Activated CD8-positive, alpha-beta T cell treated with anti-CD3 and anti-CD28 coated beads for 36 hours (primary cell): ENCODE data around the gene ZMYND10. TPM values are rescaled to one million over a fixed set of nuclear protein-coding genes. Genes with fewer than 3 reads are reported as not detected.

Source experiments
- ATAC-seq: fragments of 200-7000 bp; cut with Tn5 transposase; one replicate; pipeline ENCODE4 v1.10.0; 2021; ENCODE audit warnings: mild to moderate bottlenecking, moderate library complexity
- CTCF ChIA-PET: fragments of 350-600 bp; sonication (Branson Sonifier 250); formaldehyde crosslinking; loops from one replicate; lab custom pipeline; 2021; ENCODE audit warnings: antibody characterized with exemption; lab: Charles Lee
- POLR2A ChIA-PET: fragments of 350-600 bp; sonication (Branson Sonifier 250); formaldehyde crosslinking; loops from one replicate; lab custom pipeline; 2021; ENCODE audit warnings: antibody characterized with exemption; lab: Charles Lee
- DNase-seq: peaks from one replicate; pipeline ENCODE4 v3.0.0-alpha.2; 2020
- H3K27ac Mint-ChIP-seq: one replicate; pipeline ENCODE4 v1.8.0; 2021; ENCODE audit warnings: mild to moderate bottlenecking, mixed read lengths
- H3K27me3 Mint-ChIP-seq: one replicate; pipeline ENCODE4 v1.8.0; 2021; ENCODE audit warnings: mixed read lengths
- H3K36me3 Mint-ChIP-seq: one replicate; pipeline ENCODE4 v1.8.0; 2021; ENCODE audit warnings: low read depth, mixed read lengths
- H3K4me1 Mint-ChIP-seq: one replicate; pipeline ENCODE4 v1.8.0; 2021; ENCODE audit warnings: low read depth, mixed read lengths
- H3K4me3 Mint-ChIP-seq: one replicate; pipeline ENCODE4 v1.8.0; 2021; ENCODE audit warnings: mild to moderate bottlenecking, moderate library complexity, mixed read lengths
- H3K9me3 Mint-ChIP-seq: one replicate; pipeline ENCODE4 v1.8.0; 2021; ENCODE audit warnings: mixed read lengths
- intact Hi-C: fragments of 100-400 bp; cut with micrococcal nuclease; formaldehyde crosslinking; loops from one replicate; pipeline ENCODE4 v1.10.0; 2022
- total RNA-seq, 2 experiments: library from RNA; stranded (reverse); gene quantifications; one replicate each; pipeline ENCODE4 v1.2.3, GENCODE V29; 2021
- TF ChIP-seq, protein P1 (sequence below): fragments of 200-600 bp; IDR thresholded peaks from one replicate; pipeline ENCODE4 v1.8.0; 2022; ENCODE audit warnings: antibody characterized with exemption, mild to moderate bottlenecking

The ZMYND10 gene
- total RNA-seq, 2 experiments from 2014 or later, result 1.5 to 2.6 TPM

DNA sequence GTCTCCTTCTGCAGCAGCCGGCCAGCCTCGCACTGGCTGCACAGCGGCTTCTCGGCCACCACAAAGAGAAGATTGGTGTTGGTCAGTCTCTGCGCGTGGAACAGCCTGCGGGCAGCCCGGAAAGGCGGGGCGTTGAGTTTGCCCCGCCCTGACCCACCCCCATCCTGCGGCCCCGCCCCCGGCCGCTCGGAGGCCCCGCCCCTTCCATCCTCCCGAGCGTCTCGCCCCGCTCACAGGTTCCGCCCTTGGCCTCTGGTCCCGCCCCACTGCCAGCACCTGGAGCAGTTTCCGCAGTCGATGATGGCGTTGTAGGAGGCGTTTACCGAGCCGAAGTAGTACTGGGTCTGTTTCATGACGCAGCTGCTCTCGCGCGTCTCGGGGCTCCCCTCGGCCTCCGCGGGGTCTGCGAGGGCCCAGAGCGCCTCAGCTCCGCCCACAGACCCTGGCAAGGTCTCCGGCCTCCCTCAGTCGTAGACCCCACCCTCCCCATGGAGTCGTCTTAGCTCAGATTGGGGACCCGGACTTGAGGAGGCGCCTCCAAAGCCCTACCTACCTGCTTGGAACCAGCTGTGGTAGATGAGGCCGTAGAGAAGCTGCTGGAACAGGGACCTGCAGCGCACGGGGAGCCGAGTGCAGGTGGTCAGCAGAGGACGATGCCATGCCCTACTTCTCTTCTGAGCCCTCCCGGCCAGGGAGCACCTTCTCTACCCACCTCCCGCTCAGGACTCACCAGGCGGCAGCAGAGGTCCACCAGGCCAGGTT is 19.7 kb upstream of the ZMYND10 start:
- no peaks in the 10 kb centered on the region for H3K27me3 Mint-ChIP-seq
- TF ChIP-seq, protein P1, sequence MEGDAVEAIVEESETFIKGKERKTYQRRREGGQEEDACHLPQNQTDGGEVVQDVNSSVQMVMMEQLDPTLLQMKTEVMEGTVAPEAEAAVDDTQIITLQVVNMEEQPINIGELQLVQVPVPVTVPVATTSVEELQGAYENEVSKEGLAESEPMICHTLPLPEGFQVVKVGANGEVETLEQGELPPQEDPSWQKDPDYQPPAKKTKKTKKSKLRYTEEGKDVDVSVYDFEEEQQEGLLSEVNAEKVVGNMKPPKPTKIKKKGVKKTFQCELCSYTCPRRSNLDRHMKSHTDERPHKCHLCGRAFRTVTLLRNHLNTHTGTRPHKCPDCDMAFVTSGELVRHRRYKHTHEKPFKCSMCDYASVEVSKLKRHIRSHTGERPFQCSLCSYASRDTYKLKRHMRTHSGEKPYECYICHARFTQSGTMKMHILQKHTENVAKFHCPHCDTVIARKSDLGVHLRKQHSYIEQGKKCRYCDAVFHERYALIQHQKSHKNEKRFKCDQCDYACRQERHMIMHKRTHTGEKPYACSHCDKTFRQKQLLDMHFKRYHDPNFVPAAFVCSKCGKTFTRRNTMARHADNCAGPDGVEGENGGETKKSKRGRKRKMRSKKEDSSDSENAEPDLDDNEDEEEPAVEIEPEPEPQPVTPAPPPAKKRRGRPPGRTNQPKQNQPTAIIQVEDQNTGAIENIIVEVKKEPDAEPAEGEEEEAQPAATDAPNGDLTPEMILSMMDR, result no peak
- intact Hi-C loops, result no loop called here
- peak overlapping the region; percentile 78 for H3K27ac Mint-ChIP-seq
- CTCF ChIA-PET, result interaction anchor here (0.8 to 1.8 kb wide), 7 partner anchors 12 to 185 kb away, joined by 3 to 7 read pairs (median 3); no protein-coding TSS in a partner anchor
- POLR2A ChIA-PET, result interaction anchor here (1.0 to 1.6 kb wide), 5 partner anchors 10 to 204 kb away, joined by 3 to 8 read pairs (median 3); partner anchors contain the start of genes CYB561D2, HEMK1 and NPRL2
- DNase-seq, result peak; percentile 97
- peaks cover 12% of the 10 kb centered on the region for H3K4me1 Mint-ChIP-seq
- peak; percentile 98 for ATAC-seq
- H3K9me3 Mint-ChIP-seq, result no peaks in the 10 kb centered on the region
- no peaks in the 10 kb centered on the region for H3K36me3 Mint-ChIP-seq
- H3K4me3 Mint-ChIP-seq, result peak overlapping the region; percentile 74

DNA sequence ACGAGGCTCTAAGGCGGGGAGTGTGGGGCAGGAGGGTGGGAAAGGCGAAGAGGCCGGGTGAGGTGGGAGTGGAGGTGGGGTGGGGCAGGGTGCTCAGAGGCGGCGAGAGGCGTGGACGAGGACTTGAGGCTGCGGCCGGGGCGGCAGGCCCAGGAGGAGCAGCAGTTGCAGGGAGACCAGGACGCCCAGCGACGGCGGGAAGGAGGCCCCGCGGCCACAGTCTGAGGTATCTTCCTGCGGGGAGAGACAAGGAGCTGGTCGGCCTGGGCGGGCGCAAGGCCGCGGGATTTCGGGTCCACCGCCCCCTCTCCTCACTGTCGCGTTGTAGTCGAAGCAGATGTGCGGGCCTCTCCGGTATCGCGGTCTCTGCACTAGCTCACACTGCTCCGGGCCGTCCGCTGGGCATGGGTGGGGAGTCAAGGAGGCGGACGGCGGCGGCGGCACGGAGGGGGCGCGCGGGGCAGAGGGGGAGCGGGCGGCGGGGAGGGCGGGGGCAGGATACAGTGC is 19.1 kb upstream of the ZMYND10 start:
- ATAC-seq (peak; percentile 26), DNase-seq (no peak)
- CTCF ChIA-PET, result interaction anchor here (1.1 to 1.8 kb wide), 5 partner anchors 12 to 185 kb away, joined by 3 to 7 read pairs (median 3); no protein-coding TSS in a partner anchor
- TF ChIP-seq, protein P1, result no peak
- peaks cover 19% of the 10 kb centered on the region for H3K4me1 Mint-ChIP-seq
- no peaks in the 10 kb centered on the region for H3K9me3 Mint-ChIP-seq
- peak overlapping the region; percentile 74 for H3K4me3 Mint-ChIP-seq
- intact Hi-C loops, result no loop called here
- H3K27me3 Mint-ChIP-seq, result no peaks in the 10 kb centered on the region
- no peaks in the 10 kb centered on the region for H3K36me3 Mint-ChIP-seq
- no peak overlapping the region for H3K27ac Mint-ChIP-seq
- POLR2A ChIA-PET, result interaction anchor here (0.9 to 1.6 kb wide), 6 partner anchors 10 to 205 kb away, joined by 3 to 8 read pairs (median 4); partner anchors contain the start of genes CYB561D2, HEMK1 and NPRL2

DNA sequence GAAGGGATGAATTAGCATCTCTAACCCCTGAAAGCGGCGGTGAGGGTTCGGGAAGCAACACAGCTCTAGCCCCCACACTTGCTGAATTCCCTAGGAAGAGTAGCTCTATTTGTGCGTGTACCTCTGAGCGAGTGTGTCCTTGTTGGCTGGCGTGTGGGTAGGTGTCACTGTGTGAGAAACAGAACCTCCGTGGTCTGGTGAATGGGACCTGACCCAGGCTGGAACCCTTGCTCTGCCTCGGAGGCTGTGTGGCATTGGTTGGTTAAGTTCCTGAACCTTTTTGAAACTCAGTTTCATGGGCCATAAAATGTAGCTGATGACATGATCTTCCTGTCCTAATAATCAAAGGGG is 14.2 kb upstream of the ZMYND10 start:
- peak overlapping the region; percentile 95 for H3K27ac Mint-ChIP-seq
- ChIA-PET POLR2A (interaction anchor here (0.6 to 1.1 kb wide), 4 partner anchors 9 to 252 kb away, joined by 3 to 4 read pairs (median 3); partner anchors contain the start of genes CISH and ZMYND10), CTCF (interaction anchor here (0.9 to 1.2 kb wide), 2 partner anchors 11 to 21 kb away, joined by 3 to 4 read pairs; no protein-coding TSS in a partner anchor)
- DNase-seq, result no peak
- no peaks in the 10 kb centered on the region for H3K9me3 Mint-ChIP-seq
- no peaks in the 10 kb centered on the region for H3K27me3 Mint-ChIP-seq
- peak overlapping the region; percentile 88 for H3K4me3 Mint-ChIP-seq
- H3K36me3 Mint-ChIP-seq, result peaks cover 21% of the 10 kb centered on the region
- ATAC-seq, result peak; percentile 15
- intact Hi-C loops, result no loop called here
- peaks cover 38% of the 10 kb centered on the region for H3K4me1 Mint-ChIP-seq
- TF ChIP-seq, protein P1, result no peak

DNA sequence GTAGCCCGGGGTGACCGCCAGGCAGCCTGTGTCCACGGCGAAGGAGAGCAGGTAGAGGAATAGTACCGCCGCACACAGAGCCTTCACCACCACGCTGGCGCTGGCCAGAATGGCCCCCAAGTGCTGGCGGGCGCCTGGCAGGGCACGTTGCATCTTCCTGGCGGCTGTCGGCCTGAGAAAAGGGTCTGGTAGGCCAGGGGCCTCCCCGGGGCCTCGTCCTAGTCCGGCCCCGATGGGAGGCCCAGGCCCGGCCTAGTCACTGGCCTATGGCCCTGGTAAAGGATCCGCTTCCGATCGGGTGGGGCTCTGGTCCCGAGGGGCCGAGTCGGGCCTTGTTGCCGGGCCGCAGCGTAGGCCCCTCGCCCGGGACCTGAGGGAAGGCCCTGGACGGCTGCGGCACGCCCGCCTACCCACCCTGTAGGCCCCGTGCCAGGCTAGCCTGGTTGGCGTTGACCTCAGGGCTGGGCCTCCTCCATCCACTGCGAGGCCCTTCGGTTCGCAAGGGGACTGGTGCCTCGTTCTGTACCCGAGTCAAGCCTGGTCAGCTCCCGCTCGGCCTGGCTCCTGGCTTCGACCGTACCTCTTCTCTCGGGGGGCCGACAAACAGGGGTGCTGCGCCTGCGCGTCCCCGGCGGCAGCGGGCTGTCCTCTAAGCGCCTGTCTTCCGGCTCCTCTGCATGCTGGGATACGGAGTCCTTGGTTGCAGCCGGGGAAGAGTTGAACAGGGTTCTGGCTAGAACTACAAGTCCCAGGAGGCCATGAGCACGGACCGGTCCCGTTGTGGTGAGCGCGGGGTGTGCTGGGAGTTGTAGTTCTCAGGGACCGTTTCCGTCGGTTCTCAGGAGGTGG is 13.6 kb upstream of the ZMYND10 start, which contains the start of gene TMEM115:
Gene TMEM115 (minus strand): TSS at position 611 of the 849 bp plus-strand sequence. CDS start 458 bp downstream, at position 153.
- Mint-ChIP-seq H3K27ac (peak within 1 kb of the TSS; percentile 95), H3K36me3 (peaks cover 25% of the 10 kb centered on the region), H3K27me3 (no peaks in the 10 kb centered on the region), H3K9me3 (no peaks in the 10 kb centered on the region), H3K4me1 (peaks cover 40% of the 10 kb centered on the region), H3K4me3 (peak within 1 kb of the TSS; percentile 88)
- TF ChIP-seq, protein P1, result no peak
- intact Hi-C loops, result no loop called here
- CTCF ChIA-PET, result interaction anchor here (0.9 to 1.2 kb wide), 2 partner anchors 11 to 21 kb away, joined by 3 to 4 read pairs; no protein-coding TSS in a partner anchor
- ATAC-seq (peak; percentile 100), DNase-seq (peak; percentile 98)
- POLR2A ChIA-PET, result interaction anchor here (0.6 to 1.1 kb wide), 4 partner anchors 8 to 253 kb away, joined by 3 to 4 read pairs (median 3); partner anchors contain the start of genes CISH and ZMYND10
